Colonic mucosa (tissue), 4 donors: ENCODE results near the gene CRTAP. TPM values are rescaled to one million over a fixed set of nuclear protein-coding genes. Genes with fewer than 3 reads are reported as not detected.

Experiments
- DNase-seq: peaks from one replicate; pipeline ENCODE4 v3.0.0-alpha.2; 2020
- H3K27ac ChIP-seq: fragments of 200-600 bp; one replicate; pipeline ENCODE4 v1.8.0; 2021
- H3K27me3 ChIP-seq: fragments of 200-600 bp; one replicate; pipeline ENCODE4 v1.8.0; 2021
- H3K36me3 ChIP-seq: fragments of 200-600 bp; one replicate; pipeline ENCODE4 v1.8.0; 2021
- H3K4me1 ChIP-seq: fragments of 200-600 bp; one replicate; pipeline ENCODE4 v1.8.0; 2021; ENCODE audit warnings: mild to moderate bottlenecking
- H3K4me3 ChIP-seq: fragments of 200-600 bp; one replicate; pipeline ENCODE4 v1.8.0; 2021
- H3K9ac ChIP-seq, 2 donors: one replicate each; pipeline ENCODE4 v1.7.0; 2013; ENCODE audit warnings: control low read depth in 2 of 2, low read depth in 2 of 2, low read length in 2 of 2
- H3K9me3 ChIP-seq: fragments of 200-600 bp; one replicate; pipeline ENCODE4 v1.8.0; 2021
- CTCF ChIP-seq: fragments of 200-600 bp; IDR thresholded peaks from one replicate; pipeline ENCODE4 v1.8.0; 2022; ENCODE audit warnings: antibody characterized with exemption, mild to moderate bottlenecking
- intact Hi-C: fragments of 100-400 bp; cut with DNase I; formaldehyde crosslinking; loops from one replicate; pipeline ENCODE4 v1.14.1; 2022
- total RNA-seq, 2 donors: library from RNA; stranded (reverse); fragmentation: NEBNext Ultra II Directional in 1 of 2; extraction: Animal tissue kit (Norgen Biotek cat#: 25700) in 1 of 2; gene quantifications; one replicate each; pipeline ENCODE4 v1.2.1, GENCODE V29; 2021
- donor health status: healthy.
- donor health status: DM: no; HTN: no; CAD: no.
- donor health status: DM: no; HTN: no; CAD: no.

Gene CRTAP
- total RNA-seq, 2 donors from 2014 or later: 92.7 to 101 TPM

GRCh38 chr3:33083958-33084357 is 29.9 kb upstream of the CRTAP start:
- H3K9me3 ChIP-seq: no peaks in the 10 kb centered on the region
- no peak overlapping the region for H3K27ac ChIP-seq
- H3K27me3 ChIP-seq: no peaks in the 10 kb centered on the region
- no peaks in the 10 kb centered on the region for H3K4me1 ChIP-seq
- no peaks in the 10 kb centered on the region for H3K36me3 ChIP-seq
- H3K4me3 ChIP-seq: no peak overlapping the region
- intact Hi-C loops: no loop called here
- DNase-seq: no peak
- TF ChIP-seq CTCF: no peak
- H3K9ac ChIP-seq: no peak overlapping the region

- no peak for TF ChIP-seq CTCF
- intact Hi-C loops: no loop called here
- Histone ChIP-seq H3K9me3 (no peaks in the 10 kb centered on the region), H3K36me3 (no peaks in the 10 kb centered on the region), H3K27ac (no peak overlapping the region), H3K4me3 (no peak overlapping the region), H3K4me1 (no peaks in the 10 kb centered on the region), H3K27me3 (no peaks in the 10 kb centered on the region), H3K9ac (no peak overlapping the region)
- no peak for DNase-seq
Observed at GRCh38 chr3:33088691-33089090, 25.1 kb upstream of the CRTAP start.

- no peaks in the 10 kb centered on the region for H3K4me1 ChIP-seq
- no peaks in the 10 kb centered on the region for H3K36me3 ChIP-seq
- no peak overlapping the region for H3K27ac ChIP-seq
- no peaks in the 10 kb centered on the region for H3K9me3 ChIP-seq
- no peaks in the 10 kb centered on the region for H3K27me3 ChIP-seq
- no peak overlapping the region for H3K9ac ChIP-seq
- TF ChIP-seq CTCF: no peak
- intact Hi-C loops: no loop called here
- no peak overlapping the region for H3K4me3 ChIP-seq
- no peak for DNase-seq
Observed at GRCh38 chr3:33089515-33089914, 24.3 kb upstream of the CRTAP start.

GRCh38 chr3:33091746-33092145 is 22.1 kb upstream of the CRTAP start:
- TF ChIP-seq CTCF: no peak
- no peak overlapping the region for H3K9ac ChIP-seq

GRCh38 chr3:33092496-33093254 is 21.1 kb upstream of the CRTAP start:
- TF ChIP-seq CTCF: no peak
- H3K36me3 ChIP-seq: no peaks in the 10 kb centered on the region
- H3K4me1 ChIP-seq: no peaks in the 10 kb centered on the region
- H3K9ac ChIP-seq: no peak overlapping the region
- intact Hi-C loops: no loop called here
- no peak overlapping the region for H3K4me3 ChIP-seq
- H3K9me3 ChIP-seq: no peaks in the 10 kb centered on the region
- H3K27ac ChIP-seq: no peak overlapping the region
- no peak for DNase-seq
- no peaks in the 10 kb centered on the region for H3K27me3 ChIP-seq

More at GRCh38 chr3:33091746-33092145, 22.1 kb upstream of the CRTAP start:
- DNase-seq: no peak
- Histone ChIP-seq H3K4me3 (no peak overlapping the region), H3K9me3 (no peaks in the 10 kb centered on the region), H3K27me3 (no peaks in the 10 kb centered on the region), H3K4me1 (no peaks in the 10 kb centered on the region), H3K36me3 (no peaks in the 10 kb centered on the region), H3K27ac (no peak overlapping the region)
- intact Hi-C loops: no loop called here
